Stimulated activated CD4-positive, alpha-beta T cell treated with anti-CD3 and anti-CD28 coated beads, TNF-alpha, amount 100 ng/mL, for 4 hours (primary cell): Measurements from ENCODE around the gene CST5.
"Not testable (repeated sequence)": the region's sequence is repeated elsewhere in the genome, so short reads cannot be mapped to it uniquely, and the experiment has no call there.

Source experiments
- DNase-seq, 3 experiments: peaks; one replicate each; pipeline ENCODE4 v3.0.0-alpha.2; 2020; ENCODE audit warnings: low read depth in 3 of 3

Gene CST5

DNA sequence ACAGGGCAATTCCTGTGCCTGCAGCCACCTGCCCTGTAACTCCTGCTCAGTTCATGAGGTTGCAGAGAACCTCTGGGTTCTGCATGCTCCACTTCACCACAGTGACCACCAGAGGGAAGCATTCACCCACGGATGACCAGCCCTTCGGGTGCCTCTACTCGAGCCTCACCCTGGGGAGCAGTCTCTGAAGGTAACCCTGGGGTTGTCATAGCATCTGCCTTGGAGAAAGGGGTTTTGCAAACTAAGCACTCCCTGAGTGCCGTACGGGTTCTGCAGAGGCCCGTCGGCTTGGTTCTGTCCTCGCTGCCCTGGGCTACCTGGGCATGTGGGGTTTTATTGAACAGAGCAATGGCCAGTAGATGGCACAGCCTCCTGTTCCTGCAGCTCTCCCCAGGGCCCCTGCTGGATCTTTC is 10.2 kb upstream of the CST5 start:
- peak; percentile 21 to 35 (median 26) for DNase-seq

DNA sequence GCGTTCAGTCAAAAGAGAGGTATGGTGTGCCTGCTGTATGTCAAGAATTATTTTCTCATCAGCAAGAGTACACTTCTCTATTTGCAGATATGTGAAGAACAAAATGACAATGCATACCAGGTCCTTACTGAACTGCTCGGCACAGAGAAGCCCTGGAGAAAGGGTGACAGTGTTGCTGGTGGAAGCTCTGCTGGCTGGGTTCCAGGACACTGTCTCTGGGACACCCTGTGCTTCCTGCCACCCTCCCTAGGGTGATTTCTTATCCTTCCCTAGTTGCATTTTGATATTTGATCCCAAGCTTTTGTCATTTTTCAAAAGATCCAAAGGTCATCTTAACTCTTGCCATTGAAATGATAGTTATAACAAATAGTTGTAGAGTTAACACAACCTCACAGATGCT is 8.3 kb upstream of the CST5 start:
- DNase-seq: no peak

DNA sequence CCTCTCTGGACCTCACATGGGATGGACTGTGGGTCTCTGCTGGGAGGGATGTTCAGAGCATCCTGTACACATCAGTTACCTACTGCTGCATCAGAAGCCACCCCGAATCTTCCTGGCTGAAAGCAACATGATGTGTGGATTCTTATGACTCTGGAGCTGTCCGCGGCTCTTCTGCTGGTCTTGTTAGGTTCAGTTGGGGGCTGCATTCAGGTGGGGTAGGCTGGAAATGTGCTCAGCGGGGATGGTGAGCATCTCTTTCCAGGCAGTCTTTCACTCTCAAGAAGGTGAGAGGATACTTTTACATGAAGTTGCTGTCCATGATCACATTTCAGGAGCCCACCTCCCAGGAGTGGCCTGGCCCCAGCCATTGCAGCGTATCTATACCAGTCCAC is 5.2 kb upstream of the CST5 start:
- no peak for DNase-seq

DNA sequence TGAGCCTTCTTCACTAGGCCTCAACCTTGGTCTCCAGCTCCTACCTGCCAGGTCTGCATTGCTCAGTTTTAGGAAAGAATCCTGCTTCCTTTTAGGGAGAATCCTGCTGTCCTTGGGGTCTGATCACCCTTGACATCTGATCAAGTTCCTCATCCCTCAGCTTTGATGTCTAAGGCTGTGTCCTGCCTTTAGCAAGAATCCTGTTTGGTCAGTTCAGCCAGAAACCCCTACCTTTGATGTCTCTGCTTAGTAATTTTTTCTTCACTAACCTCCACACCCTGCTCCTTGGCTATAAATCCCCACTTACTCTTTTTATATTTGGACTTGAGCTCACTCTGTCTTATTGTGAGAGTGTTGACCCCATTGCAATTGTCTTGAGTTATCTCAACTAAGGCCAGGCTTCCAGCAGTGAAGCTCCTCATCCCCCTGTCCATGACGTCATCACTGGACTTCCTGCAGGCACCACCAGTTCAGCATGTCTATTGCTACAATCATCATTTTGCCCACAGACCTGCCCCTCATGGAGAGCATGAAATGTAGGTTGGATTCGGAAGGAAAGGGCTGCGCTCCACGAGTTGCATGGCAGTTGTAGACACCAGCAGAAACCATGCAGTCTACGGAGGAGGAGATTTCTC is 4.7 kb upstream of the CST5 start:
- DNase-seq: no peak

DNA sequence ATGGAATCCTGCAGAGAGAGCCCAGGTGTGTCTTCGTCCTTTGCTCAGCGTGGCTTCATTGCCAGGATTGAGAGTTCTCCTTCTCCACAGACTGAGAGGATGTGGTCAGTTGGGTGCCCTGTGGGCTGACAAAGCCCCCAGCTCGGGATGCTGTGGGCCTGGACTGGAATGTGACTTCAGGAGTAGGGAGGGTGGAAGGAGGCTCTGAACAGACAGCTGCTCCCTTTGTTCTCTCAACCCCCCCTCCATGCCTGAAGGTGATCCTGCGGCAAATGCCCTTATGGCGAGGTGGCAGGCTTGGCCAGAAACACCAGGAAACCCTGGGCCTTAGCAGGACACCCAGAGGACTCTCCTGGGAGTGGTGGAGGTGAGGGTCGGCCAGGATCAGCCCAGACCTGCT is 1.8 kb upstream of the CST5 start:
- no peak for DNase-seq

DNA sequence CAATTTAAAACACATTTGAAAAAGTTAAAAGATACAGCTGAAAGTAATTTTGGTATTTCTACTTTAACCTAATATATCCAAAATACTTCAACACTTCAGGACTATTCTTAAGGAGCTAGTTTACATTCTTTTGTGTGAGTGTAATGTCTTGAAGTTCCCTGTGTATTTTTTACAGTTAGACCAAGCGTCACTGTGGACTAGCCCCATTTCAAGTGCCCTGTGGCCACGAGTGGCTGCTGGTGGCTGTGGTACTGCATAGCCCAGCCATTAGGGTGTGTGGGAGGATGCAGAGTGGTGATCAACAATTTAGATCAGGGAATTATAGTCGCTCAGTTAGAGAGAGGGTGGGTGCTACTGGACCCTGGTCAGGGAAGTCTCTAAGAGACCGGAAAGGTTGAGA is 869 bp upstream of the CST5 start:
- DNase-seq: no peak

DNA sequence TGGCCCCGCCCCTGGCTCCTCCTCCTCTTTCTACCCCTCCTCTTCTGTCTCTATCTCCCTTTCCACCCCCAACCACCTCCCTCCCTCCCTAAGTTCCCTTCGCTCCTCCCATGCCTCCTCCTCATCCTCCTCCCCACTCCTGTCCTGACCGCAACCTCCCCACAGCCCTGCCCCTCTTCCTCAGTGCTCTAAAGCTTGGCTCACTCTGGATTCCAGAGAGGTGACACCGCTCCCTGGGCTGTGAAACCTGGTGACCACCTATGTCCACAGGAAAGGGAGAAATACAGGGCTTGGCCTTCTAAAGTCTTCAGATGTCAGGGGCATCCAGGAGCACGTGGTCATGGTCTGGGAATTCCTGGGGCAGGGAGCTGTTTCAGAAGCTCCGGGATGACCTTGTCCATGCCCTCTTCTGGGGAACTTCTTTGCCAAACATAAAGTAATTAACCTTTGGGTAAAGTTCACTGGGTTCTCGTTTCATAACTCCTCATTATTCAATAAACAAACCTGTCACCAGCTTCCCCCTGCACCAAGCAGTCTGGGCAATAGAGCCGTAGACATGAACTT is 345 bp upstream of the CST5 start:
- DNase-seq: no peak

DNA sequence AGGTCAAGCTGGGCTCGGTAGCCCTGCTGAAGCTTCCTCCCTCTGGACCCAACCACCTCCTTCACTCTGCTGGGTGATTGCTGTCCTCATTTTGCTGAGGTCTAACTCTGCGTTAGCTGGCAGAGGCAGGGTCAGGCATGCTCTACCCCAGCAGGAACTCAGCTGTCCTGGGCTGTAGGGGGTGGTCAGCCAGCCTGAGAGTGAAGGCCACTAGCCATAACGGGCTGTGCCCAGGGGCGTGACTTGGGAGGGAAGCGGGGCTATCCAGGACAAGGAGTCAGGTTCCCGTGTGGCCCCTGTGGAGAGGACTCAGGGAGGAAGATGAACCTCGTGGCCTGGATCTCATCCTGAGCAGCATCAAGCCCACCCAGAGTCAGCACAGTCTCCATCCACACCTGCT is 761 bp downstream of the CST5 start:
- no peak for DNase-seq

DNA sequence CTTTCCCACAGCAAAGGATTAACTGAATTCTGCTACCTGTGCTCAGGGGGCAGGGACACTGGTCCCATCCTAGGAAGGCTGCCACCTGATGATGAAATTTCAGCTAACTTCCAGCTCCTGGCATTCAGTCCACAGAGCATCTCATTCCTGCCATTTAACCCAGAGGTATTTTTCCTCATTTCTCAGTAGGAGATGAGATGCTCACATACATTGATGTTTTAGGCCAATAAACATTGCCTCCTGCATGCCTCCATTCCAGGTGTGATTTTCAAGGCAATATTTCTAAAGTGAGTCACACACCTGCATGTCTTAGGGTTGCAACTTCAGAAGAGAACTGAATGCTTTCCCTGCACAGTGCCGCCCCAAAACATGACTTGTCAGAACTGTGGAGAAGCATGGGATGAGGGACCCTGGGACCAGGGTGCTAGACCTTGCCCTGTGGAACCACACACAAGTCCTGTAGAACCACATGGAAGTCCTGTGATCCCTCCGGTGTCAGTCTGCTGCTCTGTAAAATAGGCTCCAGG is 1.5 kb downstream of the CST5 start:
- not testable (repeated sequence) for DNase-seq

DNA sequence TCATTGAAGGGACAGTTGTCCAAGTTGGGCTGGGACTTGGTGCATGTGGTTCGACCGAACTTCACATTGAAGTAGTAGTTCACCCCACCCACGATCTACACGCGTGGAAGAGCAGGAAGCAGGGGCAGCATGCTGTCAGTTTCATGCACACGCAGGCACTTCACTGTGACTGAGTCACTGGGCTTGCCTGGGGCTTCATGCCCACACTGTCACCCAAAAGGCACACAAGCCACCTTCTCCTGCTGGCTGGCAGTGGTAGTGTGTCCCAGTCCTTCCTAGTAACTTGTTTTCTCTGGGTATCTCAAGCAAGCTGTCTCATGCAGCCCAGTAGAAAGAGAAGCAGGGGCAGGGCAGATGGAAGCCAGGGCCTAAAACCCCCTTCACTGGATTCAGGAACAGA is 2.0 kb downstream of the CST5 start:
- DNase-seq: no peak

DNA sequence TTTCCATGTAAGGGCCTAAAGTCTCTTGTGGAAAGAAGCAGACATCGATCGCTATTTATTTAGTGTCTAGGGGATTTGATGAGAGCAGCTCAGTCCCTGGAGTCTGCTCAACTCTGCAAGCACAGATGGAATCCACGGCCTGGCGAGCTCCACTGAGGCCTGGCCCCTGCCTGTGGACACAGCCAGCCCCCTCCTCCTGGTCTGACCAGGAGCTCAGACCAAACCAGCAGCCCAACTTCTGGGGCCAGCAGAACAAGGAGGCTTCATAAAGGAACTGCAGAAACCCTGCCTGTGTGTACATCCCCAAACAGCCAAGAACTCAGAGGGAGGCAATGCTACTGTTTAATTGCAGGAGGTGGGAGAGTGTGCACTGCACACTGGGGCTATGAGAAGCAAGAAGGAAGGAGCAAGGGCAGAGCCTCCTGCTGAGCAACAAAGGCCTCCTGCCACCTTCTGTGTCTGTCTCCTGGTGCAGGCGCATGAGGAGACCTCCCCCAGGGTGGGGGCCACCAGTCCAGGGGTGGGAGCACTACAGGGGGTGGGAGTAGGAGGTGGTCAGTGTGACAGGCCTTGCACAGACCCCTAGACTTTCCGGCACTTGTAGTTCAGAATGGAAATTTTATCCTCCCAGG is 3.8 kb downstream of the CST5 start:
- DNase-seq: no peak

DNA sequence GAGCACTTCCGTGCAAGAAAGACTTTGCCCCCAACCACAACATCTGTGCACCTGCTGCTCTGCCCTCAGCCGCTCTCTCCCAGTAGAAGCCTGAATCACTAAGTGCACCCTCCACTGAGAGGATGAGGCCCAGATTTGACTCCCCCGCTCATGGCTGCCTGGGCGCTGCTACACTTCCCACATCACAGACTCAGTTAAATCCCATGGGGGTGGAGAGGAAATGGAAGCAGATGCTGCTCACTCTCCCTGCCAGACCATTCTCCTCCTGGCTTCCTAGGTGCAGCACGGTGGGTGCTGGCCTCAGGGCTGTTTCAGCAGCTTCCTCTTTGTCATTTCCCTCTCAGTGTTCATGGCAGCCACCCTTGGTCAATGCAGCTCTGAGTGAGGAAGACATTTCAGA is 4.8 kb downstream of the CST5 start:
- no peak for DNase-seq

DNA sequence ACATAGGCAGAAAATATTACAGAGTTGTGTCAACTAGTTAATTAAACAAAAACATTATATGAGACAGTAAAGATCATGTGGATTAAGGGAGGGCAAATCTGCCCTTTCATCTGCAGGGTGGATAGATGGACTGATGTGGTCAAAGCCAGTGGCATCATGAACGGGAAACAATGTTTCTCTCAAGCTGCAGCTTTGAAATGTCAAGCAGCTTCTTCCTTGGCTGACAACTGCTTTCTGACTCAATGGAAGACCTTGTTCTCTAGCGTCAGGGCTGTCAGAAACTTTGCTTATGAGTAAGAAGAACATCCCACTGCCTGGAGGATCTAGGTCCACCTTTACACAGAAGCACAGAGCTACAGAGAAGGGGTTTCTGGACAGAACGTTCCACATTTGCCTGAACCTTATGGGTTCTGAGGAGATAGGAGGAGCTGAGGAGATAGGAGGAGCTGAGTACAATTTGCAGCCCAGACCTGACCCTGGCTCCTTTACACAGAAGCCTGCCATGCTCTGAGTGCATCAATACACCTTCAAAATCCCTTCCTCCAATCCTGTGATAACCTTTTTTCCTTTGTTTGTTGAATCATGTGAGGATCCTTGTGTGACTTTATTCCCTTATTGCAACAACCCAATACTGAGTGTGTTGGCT is 6.1 kb downstream of the CST5 start:
- DNase-seq: no peak

DNA sequence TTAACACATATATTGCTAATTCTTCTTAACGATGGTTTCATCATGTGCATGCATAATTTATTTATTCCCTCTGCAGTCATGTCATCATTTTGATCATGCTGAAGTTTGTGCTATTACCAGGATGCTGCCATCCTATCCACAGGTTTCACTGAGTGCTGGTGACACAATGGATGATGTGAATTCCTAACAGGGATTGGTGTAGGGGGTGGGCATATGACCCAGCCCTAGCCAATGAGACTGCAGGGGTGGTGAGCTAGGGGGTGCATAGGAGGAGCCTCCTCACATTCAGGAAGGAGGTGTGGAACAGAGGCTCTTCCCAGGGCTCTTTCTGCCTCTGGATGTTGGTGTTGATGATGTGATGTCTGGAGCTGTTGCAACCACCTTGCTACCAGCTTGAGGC is 7.5 kb downstream of the CST5 start:
- no peak for DNase-seq

DNA sequence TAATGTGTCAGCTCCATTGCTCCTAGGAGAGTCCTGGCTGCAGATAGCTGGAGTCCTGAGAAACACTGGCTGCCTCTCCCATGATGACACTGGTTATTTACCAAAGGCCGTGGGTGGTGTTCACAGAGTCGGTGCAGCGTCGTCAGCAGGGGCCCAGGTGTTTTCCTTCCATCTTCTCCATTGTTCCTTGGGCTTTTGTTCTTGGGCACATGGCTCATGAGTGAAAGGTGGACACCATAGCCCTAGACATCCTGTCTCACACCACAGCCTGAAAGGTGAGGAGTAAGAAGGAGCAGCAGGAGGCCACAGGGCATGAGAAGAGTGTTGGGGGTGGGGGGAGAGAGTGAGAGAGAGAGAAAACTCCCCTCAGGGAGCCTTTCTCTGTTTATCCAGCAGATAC is 9.1 kb downstream of the CST5 start:
- no peak for DNase-seq

DNA sequence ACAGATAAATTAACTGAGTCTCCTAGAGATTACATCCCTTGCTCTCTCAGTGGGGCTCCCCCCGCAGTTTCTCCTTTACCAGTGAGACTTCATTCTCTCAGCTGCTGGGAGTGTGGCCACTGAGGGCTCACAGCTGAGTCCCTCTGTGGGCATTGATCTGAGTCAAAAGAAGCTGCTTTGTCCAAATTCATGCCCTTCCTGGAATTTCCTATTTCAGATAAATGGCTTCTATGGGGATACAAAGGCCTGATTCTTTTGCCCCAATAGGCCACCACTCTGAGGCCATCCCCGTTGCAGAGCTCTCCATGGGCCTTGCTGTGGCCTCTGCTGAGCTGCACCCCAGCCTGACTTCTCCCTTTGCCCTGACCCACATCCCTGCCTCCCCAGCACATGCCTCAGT is 10.0 kb downstream of the CST5 start:
- DNase-seq: no peak

DNA sequence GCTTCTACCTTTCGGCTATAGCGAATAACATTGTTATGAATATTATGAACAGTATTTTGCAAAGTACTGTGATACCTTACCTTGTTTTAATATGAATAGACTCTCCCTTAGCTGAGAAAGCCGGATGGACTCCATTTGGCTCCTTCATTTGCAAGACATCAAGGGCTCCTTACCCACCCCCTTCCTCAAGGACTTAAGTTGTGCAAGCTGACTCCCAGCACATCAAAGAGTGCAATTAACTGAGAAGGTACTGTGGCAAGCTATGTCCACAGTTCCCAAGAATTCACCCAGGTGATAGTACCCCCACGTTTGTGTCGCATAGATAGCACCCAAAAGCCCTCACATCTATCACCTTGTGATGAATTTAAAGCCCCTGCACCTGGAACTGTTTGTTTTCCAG is 11.2 kb downstream of the CST5 start:
- DNase-seq: no peak

DNA sequence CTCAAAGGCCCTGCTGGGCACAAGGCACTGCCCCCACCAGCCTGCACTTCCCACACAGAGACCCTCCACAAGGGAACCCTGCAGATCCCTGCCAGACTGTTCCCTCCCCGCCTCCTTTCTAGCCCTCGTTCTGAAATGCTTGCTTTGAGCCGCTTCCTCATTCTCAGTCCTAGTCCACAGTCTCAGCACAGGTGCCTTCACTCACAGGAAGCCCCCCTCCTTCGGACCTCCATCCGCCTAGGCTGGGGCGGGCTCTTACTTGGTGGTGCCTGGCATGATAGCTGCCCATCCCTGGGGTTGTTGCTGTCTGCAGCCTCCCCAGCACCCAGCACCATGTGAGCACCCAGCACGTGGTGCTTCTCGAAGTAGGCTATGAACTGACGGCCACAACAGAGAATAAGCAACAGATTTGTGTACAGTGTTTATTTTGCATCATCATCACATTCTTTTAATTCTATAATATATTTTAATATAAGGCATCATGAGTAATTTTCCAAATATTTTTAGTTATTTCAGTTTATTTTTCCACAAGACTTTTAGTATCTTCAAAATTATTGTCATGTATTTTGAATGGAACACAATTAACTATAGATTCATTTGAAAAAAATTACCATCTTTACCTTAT is 12.3 kb downstream of the CST5 start:
- no peak for DNase-seq

DNA sequence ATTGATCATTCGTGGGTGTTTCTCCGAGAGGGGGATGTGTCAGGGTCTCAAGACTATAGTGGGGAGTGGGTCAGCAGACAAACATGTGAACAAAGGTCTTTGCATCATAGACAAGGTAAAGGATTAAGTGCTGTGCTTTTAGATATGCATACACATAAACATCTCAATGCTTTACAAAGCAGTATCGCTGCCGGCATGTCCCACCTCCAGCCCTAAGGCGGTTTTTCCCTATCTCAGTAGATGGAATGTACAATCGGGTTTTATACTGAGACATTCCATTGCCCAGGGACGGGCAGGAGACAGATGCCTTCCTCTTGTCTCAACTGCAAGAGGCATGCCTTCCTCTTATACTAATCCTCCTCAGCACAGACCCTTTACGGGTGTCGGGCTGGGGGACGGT is 18.8 kb downstream of the CST5 start:
- not testable (repeated sequence) for DNase-seq

DNA sequence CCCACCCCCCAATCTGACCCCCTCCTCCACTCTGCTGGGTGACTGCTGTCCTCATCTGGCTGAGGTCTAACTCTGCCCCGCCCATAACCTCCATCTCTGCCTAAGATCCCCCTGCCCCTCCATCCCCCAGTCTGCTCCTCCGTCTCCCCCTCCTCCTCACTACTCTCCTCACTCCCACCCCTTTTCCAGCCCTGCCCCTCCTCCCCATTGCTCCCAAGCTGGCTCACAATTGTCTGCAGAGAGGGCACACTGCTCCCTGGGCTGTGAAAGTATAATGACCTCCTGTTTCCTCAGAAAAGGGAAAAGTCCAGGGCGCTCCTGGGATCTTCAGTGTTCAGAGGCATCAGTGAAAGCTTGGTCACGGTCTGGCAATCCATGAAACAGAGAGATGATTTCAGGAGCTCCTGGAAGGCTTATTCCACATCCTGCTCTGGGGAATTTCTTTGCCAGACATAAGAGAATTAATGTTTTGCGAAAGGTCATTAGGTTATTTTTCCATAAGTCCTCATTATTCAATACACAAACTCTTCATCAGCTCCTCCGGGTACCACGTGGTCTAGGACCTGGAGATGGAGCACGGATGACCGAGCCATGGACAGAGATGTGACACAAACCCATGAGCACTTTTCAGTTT is 21.5 kb downstream of the CST5 start:
- no peak for DNase-seq

DNA sequence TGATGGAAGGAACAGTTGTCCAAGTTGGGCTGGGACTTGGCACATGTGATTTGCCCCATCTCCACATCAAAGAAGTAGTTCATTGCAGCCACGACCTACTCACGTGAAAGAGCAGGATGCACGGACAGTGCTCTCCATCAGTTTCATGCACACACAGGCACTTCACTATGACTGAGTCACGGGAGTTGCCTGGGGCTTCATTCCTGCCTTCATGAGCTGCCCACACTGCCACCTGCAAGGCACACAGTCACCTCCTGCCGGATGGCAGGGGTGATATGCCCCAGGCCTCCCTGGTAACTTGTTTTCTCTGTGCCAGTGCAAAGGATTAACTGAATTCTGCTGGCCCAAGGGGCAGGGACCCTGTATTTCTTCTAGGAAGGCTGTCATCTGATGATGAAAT is 22.8 kb downstream of the CST5 start:
- no peak for DNase-seq

DNA sequence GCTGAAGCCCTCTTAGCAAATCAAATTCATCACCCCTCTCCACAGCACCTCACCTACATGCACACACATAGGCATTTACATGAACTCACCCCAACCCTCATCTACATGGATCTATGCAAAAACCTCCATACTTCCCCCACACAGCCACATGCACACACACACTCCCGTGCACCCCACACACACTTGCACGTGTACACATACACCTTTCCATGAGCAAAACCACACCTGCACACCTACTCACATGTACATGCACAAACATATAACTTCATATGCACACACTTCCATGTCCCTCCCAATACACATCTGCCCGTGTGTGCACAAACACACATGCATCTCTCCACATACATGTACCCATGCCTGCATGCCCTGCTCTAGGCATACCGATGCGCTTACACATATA is 23.3 kb downstream of the CST5 start:
- DNase-seq: no peak
